Left lung (tissue), 10 donors: ENCODE results near the gene C1QL2. TPM values are rescaled to one million over a fixed set of nuclear protein-coding genes. Genes with fewer than 3 reads are reported as not detected.

Experiments
- ATAC-seq: fragments of 200-7000 bp; cut with Tn5 transposase; one replicate; pipeline ENCODE4 v1.9.1; 2020; ENCODE audit warnings: moderate library complexity
- DNase-seq, 4 donors: peaks; one replicate each; pipeline ENCODE4 v3.0.0-alpha.2; 2013 to 2020
- H3K27ac ChIP-seq, 2 donors: fragments of 200-600 bp; sonication (generic) in 1 of 2; one replicate each; pipeline versions ENCODE4 v1.5.0 to v1.8.0; 2020 to 2021
- H3K27me3 ChIP-seq, 2 donors: fragments of 200-600 bp; sonication (generic) in 1 of 2; one replicate each; pipeline versions ENCODE4 v1.5.0 to v1.8.0; 2020 to 2021
- H3K36me3 ChIP-seq, 2 donors: fragments of 200-600 bp; sonication (generic) in 1 of 2; one replicate each; pipeline versions ENCODE4 v1.5.0 to v1.8.0; 2020 to 2021
- H3K4me1 ChIP-seq, 2 donors: fragments of 200-600 bp; one replicate each; pipeline ENCODE4 v1.8.0; 2021
- H3K4me3 ChIP-seq, 2 donors: fragments of 200-600 bp; sonication (generic) in 1 of 2; one replicate each; pipeline versions ENCODE4 v1.5.0 to v1.8.0; 2020 to 2021; ENCODE audit warnings: mild to moderate bottlenecking in 1 of 2
- H3K9me3 ChIP-seq, 2 donors: fragments of 200-600 bp; sonication (generic) in 1 of 2; one replicate each; pipeline versions ENCODE4 v1.5.0 to v1.8.0; 2020 to 2021
- CTCF ChIP-seq, 2 donors: fragments of 200-600 bp; sonication (generic) in 1 of 2; IDR thresholded peaks; one replicate each; pipeline versions ENCODE4 v1.5.0 to v1.8.0; 2021; ENCODE audit warnings: antibody characterized with exemption in 2 of 2
- intact Hi-C, 2 donors: fragments of 100-400 bp; cut with DNase I; formaldehyde crosslinking; loops; one replicate each; pipeline versions ENCODE4 v1.11.2 to v1.14.2; 2022
- polyA plus RNA-seq, 6 donors: library from polyadenylated mRNA; unstranded; fragments of 120-200 nt; gene quantifications; one replicate each; pipeline ENCODE4 v1.2.1, GENCODE V29; 2013; ENCODE audit not compliant: insufficient read length in 6 of 6
- total RNA-seq, 2 donors: library from RNA; stranded (reverse); fragmentation: NEBNext Ultra II Directional; extraction: Animal tissue kit (Norgen Biotek cat#: 25700); gene quantifications; one replicate each; pipeline ENCODE4 v1.2.1, GENCODE V29; 2021
- donor health status: DM: no; HTN: yes; CAD: no.
- donor health status: DM: no; HTN: no; CAD: no.

Gene C1QL2
- total and polyA plus RNA-seq, 8 donors, result not detected

- TF ChIP-seq CTCF (IDR thresholded peaks at IDR 0.05), result no peak
- Histone ChIP-seq H3K4me3 (no peak overlapping the region), H3K27ac (no peak overlapping the region), H3K9me3 (no peaks in the 10 kb centered on the region), H3K27me3 (peaks cover 59 to 99% of the 10 kb centered on the region in 2 donors), H3K4me1 (peaks cover 0 to 7% of the 10 kb centered on the region in 2 donors), H3K36me3 (no peaks in the 10 kb centered on the region)
- ATAC-seq (no peak), DNase-seq (no peak)
- intact Hi-C loops, result no loop called here
Measured at GRCh38 chr2:119155633-119156032, 2.9 kb downstream of the C1QL2 start.

GRCh38 chr2:119154076-119154475 is 4.5 kb downstream of the C1QL2 start:
- no peak for DNase-seq
- Histone ChIP-seq H3K27me3 (peaks cover 50 to 95% of the 10 kb centered on the region in 2 donors), H3K27ac (no peak overlapping the region), H3K9me3 (no peaks in the 10 kb centered on the region), H3K4me1 (peaks cover 0 to 7% of the 10 kb centered on the region in 2 donors), H3K4me3 (no peak overlapping the region), H3K36me3 (no peaks in the 10 kb centered on the region)
- TF ChIP-seq CTCF (IDR thresholded peaks at IDR 0.05), result no peak
- intact Hi-C loops, result no loop called here
- ATAC-seq, result no peak

- intact Hi-C loops, result no loop called here
- Histone ChIP-seq H3K27ac (no peak overlapping the region), H3K9me3 (no peaks in the 10 kb centered on the region), H3K27me3 (peaks cover 6 to 68% of the 10 kb centered on the region in 2 donors), H3K4me3 (no peak overlapping the region), H3K36me3 (no peaks in the 10 kb centered on the region), H3K4me1 (no peaks in the 10 kb centered on the region)
- no peak for DNase-seq
- no peak for TF ChIP-seq CTCF (IDR thresholded peaks at IDR 0.05)
- ATAC-seq, result no peak
Measured at GRCh38 chr2:119149611-119150010, 8.9 kb downstream of the C1QL2 start.

GRCh38 chr2:119147776-119148715 is 10.5 kb downstream of the C1QL2 start:
- no peak for ATAC-seq
- intact Hi-C loops, result no loop called here
- H3K27ac ChIP-seq, result no peak overlapping the region
- no peak overlapping the region for H3K4me3 ChIP-seq
- no peaks in the 10 kb centered on the region for H3K9me3 ChIP-seq
- H3K36me3 ChIP-seq, result no peaks in the 10 kb centered on the region
- peaks cover 0 to 52% of the 10 kb centered on the region in 2 donors for H3K27me3 ChIP-seq
- DNase-seq, result no peak
- no peak for TF ChIP-seq CTCF (IDR thresholded peaks at IDR 0.05)
- no peaks in the 10 kb centered on the region for H3K4me1 ChIP-seq

- H3K4me1 ChIP-seq, result no peaks in the 10 kb centered on the region
- no peak for ATAC-seq
Measured at GRCh38 chr2:119144806-119145205, 13.7 kb downstream of the C1QL2 start.

More at GRCh38 chr2:119144806-119145205, 13.7 kb downstream of the C1QL2 start:
- H3K27ac ChIP-seq, result no peak overlapping the region
- no peaks in the 10 kb centered on the region for H3K36me3 ChIP-seq
- H3K9me3 ChIP-seq, result no peaks in the 10 kb centered on the region
- no peak for DNase-seq
- H3K27me3 ChIP-seq, result peaks cover 0 to 26% of the 10 kb centered on the region in 2 donors
- intact Hi-C loops, result no loop called here
- TF ChIP-seq CTCF (IDR thresholded peaks at IDR 0.05), result no peak
- no peak overlapping the region for H3K4me3 ChIP-seq
